DOHH2 (cell line): ENCODE data around the gene UBE2G1.

Experiments
- H3F3A ChIP-seq: fragments of 200-600 bp; sonication (generic), shearing (Covaris generic); 2 replicates; pipeline ENCODE4 v1.6.0; 2016; ENCODE audit warnings: antibody characterized with exemption, mild to moderate bottlenecking; ENCODE audit not compliant: control insufficient read depth, insufficient read depth
- H3K27ac ChIP-seq: fragments of 200-600 bp; sonication (generic); 2 replicates; pipeline ENCODE4 v1.5.1; 2014; ENCODE audit warnings: low read depth, mild to moderate bottlenecking, low read length, moderate library complexity
- H3K27me3 ChIP-seq: fragments of 200-600 bp; sonication (generic); 2 replicates; pipeline ENCODE4 v1.6.1; 2014; ENCODE audit warnings: mild to moderate bottlenecking, low read length, mixed read lengths; ENCODE audit not compliant: control insufficient read depth
- H3K36me3 ChIP-seq: fragments of 200-600 bp; sonication (generic); 2 replicates; pipeline ENCODE4 v1.6.1; 2014; ENCODE audit warnings: mild to moderate bottlenecking, low read length, moderate library complexity, mixed read lengths; ENCODE audit not compliant: control insufficient read depth
- H3K4me1 ChIP-seq: fragments of 200-600 bp; sonication (generic); 2 replicates; pipeline ENCODE4 v1.6.1; 2014; ENCODE audit warnings: mild to moderate bottlenecking, low read length, mixed read lengths; ENCODE audit not compliant: control insufficient read depth
- H3K4me2 ChIP-seq: fragments of 200-600 bp; sonication (generic); 2 replicates; pipeline ENCODE4 v1.6.0; 2014; ENCODE audit warnings: mild to moderate bottlenecking, low read length, moderate library complexity
- H3K4me3 ChIP-seq: fragments of 200-600 bp; sonication (generic); 2 replicates; pipeline ENCODE4 v1.5.1; 2014; ENCODE audit warnings: mild to moderate bottlenecking, low read length, mixed read lengths
- H3K79me2 ChIP-seq: fragments of 200-600 bp; sonication (generic); 2 replicates; pipeline ENCODE4 v1.6.1; 2014; ENCODE audit warnings: mild to moderate bottlenecking, low read length, mixed read lengths; ENCODE audit not compliant: control insufficient read depth
- H3K9me2 ChIP-seq: fragments of 200-600 bp; sonication (generic); replicated peaks from 2 replicates; pipeline ENCODE4 v1.6.1; 2014; ENCODE audit warnings: mild to moderate bottlenecking, low read length, mixed read lengths; ENCODE audit not compliant: control insufficient read depth
- H3K9me3 ChIP-seq: fragments of 200-600 bp; sonication (generic); 2 replicates; pipeline ENCODE4 v1.6.1; 2014; ENCODE audit warnings: antibody characterized with exemption, low read length, mixed read lengths; ENCODE audit not compliant: control insufficient read depth, insufficient read depth
- H4K20me1 ChIP-seq: fragments of 200-600 bp; sonication (generic); 2 replicates; pipeline ENCODE4 v1.6.0; 2014; ENCODE audit warnings: low read depth, mild to moderate bottlenecking, antibody characterized with exemption, low read length, moderate library complexity; ENCODE audit not compliant: control insufficient read depth, insufficient read depth
- EZH2phosphoT487 ChIP-seq: fragments of 200-600 bp; sonication (generic); IDR thresholded peaks from 2 replicates; pipeline ENCODE4 v1.6.1; 2017; ENCODE audit warnings: borderline replicate concordance, mild to moderate bottlenecking, antibody characterized with exemption, low read length, moderate library complexity, mixed read lengths
- TF ChIP-seq, protein P1 (sequence below): fragments of 200-600 bp; sonication (generic); IDR thresholded peaks from one replicate; pipeline ENCODE4 v1.5.1; 2014; ENCODE audit warnings: antibody characterized with exemption, mild to moderate bottlenecking, low read depth, low read length; ENCODE audit not compliant: poor library complexity, severe bottlenecking

UBE2G1 gene

DNA sequence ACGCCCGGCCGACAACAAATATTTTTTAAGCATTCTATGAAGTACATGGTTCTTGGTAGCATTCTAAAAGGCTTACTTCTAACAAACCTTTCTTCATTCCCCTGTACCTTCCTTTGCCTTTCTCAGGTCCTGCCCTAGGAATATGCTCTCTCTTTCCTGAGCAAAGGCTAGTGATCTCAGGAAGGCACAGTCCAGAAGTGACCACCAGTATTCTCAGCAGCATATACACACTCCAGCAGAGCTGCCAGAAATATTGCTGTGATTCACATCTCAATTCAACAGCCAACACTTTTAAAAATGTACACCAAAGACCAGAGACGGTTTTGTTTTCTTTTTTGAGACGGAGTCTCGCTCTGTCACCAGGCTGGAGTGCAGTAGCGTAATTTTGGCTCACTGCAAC lies 61.3 kb downstream of the UBE2G1 start:
- TF ChIP-seq, protein P1, sequence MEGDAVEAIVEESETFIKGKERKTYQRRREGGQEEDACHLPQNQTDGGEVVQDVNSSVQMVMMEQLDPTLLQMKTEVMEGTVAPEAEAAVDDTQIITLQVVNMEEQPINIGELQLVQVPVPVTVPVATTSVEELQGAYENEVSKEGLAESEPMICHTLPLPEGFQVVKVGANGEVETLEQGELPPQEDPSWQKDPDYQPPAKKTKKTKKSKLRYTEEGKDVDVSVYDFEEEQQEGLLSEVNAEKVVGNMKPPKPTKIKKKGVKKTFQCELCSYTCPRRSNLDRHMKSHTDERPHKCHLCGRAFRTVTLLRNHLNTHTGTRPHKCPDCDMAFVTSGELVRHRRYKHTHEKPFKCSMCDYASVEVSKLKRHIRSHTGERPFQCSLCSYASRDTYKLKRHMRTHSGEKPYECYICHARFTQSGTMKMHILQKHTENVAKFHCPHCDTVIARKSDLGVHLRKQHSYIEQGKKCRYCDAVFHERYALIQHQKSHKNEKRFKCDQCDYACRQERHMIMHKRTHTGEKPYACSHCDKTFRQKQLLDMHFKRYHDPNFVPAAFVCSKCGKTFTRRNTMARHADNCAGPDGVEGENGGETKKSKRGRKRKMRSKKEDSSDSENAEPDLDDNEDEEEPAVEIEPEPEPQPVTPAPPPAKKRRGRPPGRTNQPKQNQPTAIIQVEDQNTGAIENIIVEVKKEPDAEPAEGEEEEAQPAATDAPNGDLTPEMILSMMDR, result no peak
- Histone ChIP-seq H3F3A (peaks cover 57% of the 10 kb centered on the region), H4K20me1 (peaks cover 25% of the 10 kb centered on the region), H3K36me3 (peaks cover 87% of the 10 kb centered on the region), H3K4me2 (no peak overlapping the region), H3K9me3 (no peaks in the 10 kb centered on the region), H3K4me1 (peaks cover 9% of the 10 kb centered on the region), H3K27me3 (no peaks in the 10 kb centered on the region), H3K4me3 (no peak overlapping the region), H3K9me2 (no peaks in the 10 kb centered on the region), H3K79me2 (peaks cover 97% of the 10 kb centered on the region), H3K27ac (no peak overlapping the region)

DNA sequence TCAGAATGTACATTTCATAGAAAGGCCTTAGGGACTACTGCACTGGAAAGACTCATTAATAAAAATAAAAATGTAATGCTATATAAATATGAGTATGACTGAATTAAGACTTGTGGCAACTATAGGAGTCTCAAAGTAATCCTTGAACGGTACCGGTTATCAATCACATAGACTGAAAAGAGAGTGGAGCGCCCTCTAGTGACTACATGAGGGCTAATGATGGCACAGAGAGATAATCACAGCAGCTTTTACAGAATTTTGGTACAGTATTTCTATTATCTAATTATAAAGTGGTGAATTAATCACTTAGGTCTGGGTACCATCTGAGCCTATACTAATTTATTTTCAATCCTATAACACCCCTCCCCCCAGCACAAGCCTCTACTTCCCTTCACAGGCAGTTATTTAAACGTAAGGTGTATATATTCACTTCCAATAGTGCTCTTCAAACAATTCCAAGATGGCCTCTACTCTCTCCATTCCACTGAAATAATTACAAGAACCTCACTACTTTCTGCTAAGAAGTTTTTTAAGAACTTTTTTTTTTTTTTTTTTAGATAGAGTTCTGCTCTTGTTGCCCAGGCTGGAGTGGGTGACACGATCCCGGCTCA lies 62.0 kb downstream of the UBE2G1 start:
- Histone ChIP-seq H3K27ac (no peak overlapping the region), H3K4me3 (no peak overlapping the region), H3K79me2 (peaks cover 97% of the 10 kb centered on the region), H3K9me3 (no peaks in the 10 kb centered on the region), H3K27me3 (no peaks in the 10 kb centered on the region), H3K36me3 (peaks cover 85% of the 10 kb centered on the region), H3K4me2 (no peak overlapping the region), H3K4me1 (peaks cover 3% of the 10 kb centered on the region), H3F3A (peaks cover 53% of the 10 kb centered on the region), H3K9me2 (no peaks in the 10 kb centered on the region), H4K20me1 (peaks cover 20% of the 10 kb centered on the region)
- TF ChIP-seq, protein P1, result peak; percentile 71
- no peak for TF ChIP-seq EZH2phosphoT487

DNA sequence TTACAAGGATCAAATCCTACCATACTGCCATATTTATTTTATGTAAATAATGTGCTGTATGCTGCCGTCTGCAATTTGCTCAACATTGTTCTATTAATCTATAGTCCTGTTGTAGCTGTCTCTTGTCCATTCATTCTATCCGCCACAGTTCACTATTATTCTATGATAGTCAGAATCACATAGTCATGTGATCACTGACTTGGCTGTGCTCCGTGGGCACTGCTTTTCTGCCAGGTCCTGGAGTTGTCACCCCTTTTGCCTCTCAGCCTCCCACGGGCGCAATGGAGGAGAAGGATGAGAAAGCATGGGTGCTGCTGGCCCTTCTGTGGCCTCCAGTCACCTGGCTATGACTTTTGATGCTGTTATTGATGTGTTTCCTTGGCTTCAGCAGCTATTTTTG lies 65.4 kb downstream of the UBE2G1 start:
- peaks cover 98% of the 10 kb centered on the region for H3K79me2 ChIP-seq
- H3K4me3 ChIP-seq, result no peak overlapping the region
- H3K36me3 ChIP-seq, result peaks cover 87% of the 10 kb centered on the region
- no peak for TF ChIP-seq EZH2phosphoT487
- TF ChIP-seq, protein P1, result no peak
- no peaks in the 10 kb centered on the region for H3K9me2 ChIP-seq
- H3K9me3 ChIP-seq, result no peaks in the 10 kb centered on the region
- H3K4me2 ChIP-seq, result no peak overlapping the region
- H4K20me1 ChIP-seq, result peaks cover 10% of the 10 kb centered on the region
- H3K4me1 ChIP-seq, result peaks cover 12% of the 10 kb centered on the region
- H3F3A ChIP-seq, result peaks cover 34% of the 10 kb centered on the region
- H3K27ac ChIP-seq, result no peak overlapping the region
- H3K27me3 ChIP-seq, result no peaks in the 10 kb centered on the region
